ENCODE data around the gene ZDHHC21. TPM values are rescaled to one million over a fixed set of nuclear protein-coding genes. Genes with fewer than 3 reads are reported as not detected.

The ZDHHC21 gene
- polyA plus RNA-seq, 1 experiment = 3.2 TPM

DNA sequence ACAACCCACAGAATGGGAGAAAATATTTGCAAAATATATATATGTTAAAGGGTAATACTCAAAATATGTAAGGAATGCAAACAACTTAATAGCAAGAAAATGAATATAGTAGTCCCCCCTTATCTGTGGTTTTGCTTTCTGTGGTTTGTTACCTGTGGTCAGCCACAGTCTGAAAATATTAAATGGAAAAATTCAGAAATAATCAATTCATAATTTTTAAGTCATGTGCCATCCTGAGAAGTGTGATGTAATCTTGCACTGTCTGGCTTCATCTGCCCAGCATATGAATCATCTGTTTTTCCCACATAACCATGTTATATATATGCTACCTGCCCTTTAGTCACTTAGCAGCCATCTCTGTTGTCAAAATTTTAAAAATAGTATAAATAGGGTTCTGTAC, 17.6 kb upstream of the ZDHHC21 start:
- Histone ChIP-seq H3K36me3 (ENCODE audit: control insufficient read depth, insufficient read depth, low read length) (no peaks in the 10 kb centered on the region), H3K4me3 (ENCODE audit: low read depth, low read length) (no peak overlapping the region), H3K27me3 (ENCODE audit: control insufficient read depth, insufficient read depth, low read length) (no peaks in the 10 kb centered on the region)
- CTCF ChIA-PET = interaction anchor here (1.1 kb wide), 1 partner anchor 10 kb away, joined by 4 read pairs; no protein-coding TSS in a partner anchor
- POLR2A ChIA-PET = no interaction called here
- TF ChIP-seq, protein P1, sequence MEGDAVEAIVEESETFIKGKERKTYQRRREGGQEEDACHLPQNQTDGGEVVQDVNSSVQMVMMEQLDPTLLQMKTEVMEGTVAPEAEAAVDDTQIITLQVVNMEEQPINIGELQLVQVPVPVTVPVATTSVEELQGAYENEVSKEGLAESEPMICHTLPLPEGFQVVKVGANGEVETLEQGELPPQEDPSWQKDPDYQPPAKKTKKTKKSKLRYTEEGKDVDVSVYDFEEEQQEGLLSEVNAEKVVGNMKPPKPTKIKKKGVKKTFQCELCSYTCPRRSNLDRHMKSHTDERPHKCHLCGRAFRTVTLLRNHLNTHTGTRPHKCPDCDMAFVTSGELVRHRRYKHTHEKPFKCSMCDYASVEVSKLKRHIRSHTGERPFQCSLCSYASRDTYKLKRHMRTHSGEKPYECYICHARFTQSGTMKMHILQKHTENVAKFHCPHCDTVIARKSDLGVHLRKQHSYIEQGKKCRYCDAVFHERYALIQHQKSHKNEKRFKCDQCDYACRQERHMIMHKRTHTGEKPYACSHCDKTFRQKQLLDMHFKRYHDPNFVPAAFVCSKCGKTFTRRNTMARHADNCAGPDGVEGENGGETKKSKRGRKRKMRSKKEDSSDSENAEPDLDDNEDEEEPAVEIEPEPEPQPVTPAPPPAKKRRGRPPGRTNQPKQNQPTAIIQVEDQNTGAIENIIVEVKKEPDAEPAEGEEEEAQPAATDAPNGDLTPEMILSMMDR (IDR thresholded peaks at IDR 0.05; ENCODE audit: insufficient read depth, low read depth, low read length) = no peak
- no peak for DNase-seq (ENCODE audit: low read depth)

DNA sequence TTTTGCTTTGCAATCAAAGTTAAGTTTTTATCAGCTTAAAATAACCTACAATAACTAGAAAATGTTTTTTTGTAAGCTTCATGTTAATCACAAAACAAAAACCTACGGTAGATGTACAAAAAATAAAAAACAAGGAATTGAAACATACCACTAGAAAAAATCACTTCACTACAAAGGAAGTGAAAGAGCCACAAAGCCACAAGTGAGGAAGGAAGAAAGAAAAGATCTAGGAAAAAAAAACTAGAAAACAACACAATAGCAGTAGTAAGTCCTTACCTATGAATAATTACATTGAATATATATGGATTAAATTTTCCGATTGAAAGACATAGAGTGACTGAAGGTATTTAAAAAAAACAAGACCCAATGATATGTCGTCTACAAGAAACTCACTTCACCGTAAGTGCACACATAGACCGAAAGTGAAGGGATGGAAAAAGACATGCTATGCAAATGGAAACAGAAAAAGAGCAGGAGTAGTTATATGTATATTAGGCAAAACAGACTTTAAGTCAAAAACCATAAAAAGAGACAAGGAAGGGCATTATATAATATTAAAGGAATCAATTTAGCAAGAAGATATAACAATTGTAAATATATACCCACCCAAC, 13.4 kb upstream of the ZDHHC21 start:
- DNase-seq (ENCODE audit: low read depth) = no peak
- Histone ChIP-seq H3K36me3 (ENCODE audit: control insufficient read depth, insufficient read depth, low read length) (no peaks in the 10 kb centered on the region), H3K27me3 (ENCODE audit: control insufficient read depth, insufficient read depth, low read length) (0 out of 2 replicates have a peak, but pooled peaks cover 2% of the 10 kb centered on the region), H3K4me3 (ENCODE audit: low read depth, low read length) (no peak overlapping the region)
- POLR2A ChIA-PET = no interaction called here
- CTCF ChIA-PET = no interaction called here
- TF ChIP-seq, protein P1 (IDR thresholded peaks at IDR 0.05; ENCODE audit: insufficient read depth, low read depth, low read length) = no peak

DNA sequence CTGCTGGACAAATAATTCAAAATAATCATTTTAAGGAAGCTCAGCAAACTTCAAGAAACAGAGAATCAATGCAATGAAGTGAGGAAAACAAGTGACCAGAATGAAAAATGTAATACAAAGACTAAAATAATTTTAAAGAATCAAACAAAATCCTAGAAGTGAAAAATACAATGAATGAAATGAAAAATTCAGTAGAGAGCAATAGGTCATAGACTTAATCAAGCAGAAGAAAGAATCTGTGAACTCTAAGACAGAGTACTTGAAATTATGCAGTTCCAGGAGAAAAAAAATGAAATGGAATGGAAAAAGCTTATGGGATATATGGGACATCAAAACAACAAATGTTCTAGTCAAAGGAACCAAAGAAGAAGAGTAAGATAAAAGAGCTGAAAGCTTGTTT, 11.8 kb upstream of the ZDHHC21 start:
- TF ChIP-seq, protein P1 (IDR thresholded peaks at IDR 0.05; ENCODE audit: insufficient read depth, low read depth, low read length) = no peak
- 0 out of 2 replicates have a peak, but pooled peaks cover 2% of the 10 kb centered on the region for H3K27me3 ChIP-seq (ENCODE audit: control insufficient read depth, insufficient read depth, low read length)
- no peak for DNase-seq (ENCODE audit: low read depth)
- no peak overlapping the region for H3K4me3 ChIP-seq (ENCODE audit: low read depth, low read length)
- no peaks in the 10 kb centered on the region for H3K36me3 ChIP-seq (ENCODE audit: control insufficient read depth, insufficient read depth, low read length)
- ChIA-PET POLR2A (no interaction called here), CTCF (no interaction called here)

DNA sequence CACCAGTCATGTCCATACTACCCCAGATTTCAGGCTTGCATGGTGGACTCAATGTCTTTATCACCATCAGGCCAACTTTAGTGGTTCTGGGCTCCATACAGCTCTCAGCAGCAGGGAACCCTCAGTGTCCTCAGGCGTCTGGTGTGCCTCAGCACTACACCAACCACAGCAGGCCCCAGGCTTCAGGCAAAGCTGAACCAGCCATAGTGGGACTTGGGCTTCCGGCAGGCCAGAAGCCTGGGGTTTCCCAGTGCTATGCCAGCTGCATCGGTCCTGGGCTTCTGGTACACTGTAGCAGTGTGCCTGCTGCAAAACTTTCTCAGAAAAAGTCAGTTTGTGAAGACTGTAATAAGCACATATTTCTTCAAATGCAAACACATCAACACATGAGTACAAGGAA, 11.0 kb upstream of the ZDHHC21 start:
- no peak for DNase-seq (ENCODE audit: low read depth)
- H3K27me3 ChIP-seq (ENCODE audit: control insufficient read depth, insufficient read depth, low read length) = 0 out of 2 replicates have a peak, but pooled peaks cover 2% of the 10 kb centered on the region
- ChIA-PET POLR2A (no interaction called here), CTCF (no interaction called here)
- H3K4me3 ChIP-seq (ENCODE audit: low read depth, low read length) = no peak overlapping the region
- TF ChIP-seq, protein P1 (IDR thresholded peaks at IDR 0.05; ENCODE audit: insufficient read depth, low read depth, low read length) = no peak
- no peaks in the 10 kb centered on the region for H3K36me3 ChIP-seq (ENCODE audit: control insufficient read depth, insufficient read depth, low read length)

DNA sequence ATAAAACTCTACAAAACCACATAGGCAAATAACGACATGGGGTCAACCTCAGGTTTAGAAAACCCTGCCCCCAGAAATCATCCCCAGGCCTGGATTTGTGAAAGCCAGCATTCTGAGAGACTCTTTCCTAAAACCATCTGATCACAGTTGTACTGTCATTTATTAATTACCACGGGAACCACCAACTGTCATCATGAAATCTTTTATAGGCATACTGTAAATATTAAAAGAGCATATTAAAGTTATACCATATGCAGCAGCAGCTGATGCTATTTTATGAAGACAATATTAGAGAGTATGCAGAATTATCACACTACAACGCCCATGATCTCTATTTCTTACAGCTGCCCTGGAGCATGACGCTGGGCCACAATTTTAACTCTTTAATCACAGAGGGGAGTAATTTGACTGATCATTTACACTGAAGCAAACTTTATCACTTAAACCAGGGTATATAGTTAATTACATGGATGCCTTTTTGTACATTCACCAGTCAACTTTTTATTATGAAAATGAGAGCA, 9.0 kb upstream of the ZDHHC21 start:
- Histone ChIP-seq H3K27me3 (ENCODE audit: control insufficient read depth, insufficient read depth, low read length) (0 out of 2 replicates have a peak, but pooled peaks cover 2% of the 10 kb centered on the region), H3K36me3 (ENCODE audit: control insufficient read depth, insufficient read depth, low read length) (no peaks in the 10 kb centered on the region), H3K4me3 (ENCODE audit: low read depth, low read length) (no peak overlapping the region)
- no peak for DNase-seq (ENCODE audit: low read depth)
- TF ChIP-seq, protein P1 (IDR thresholded peaks at IDR 0.05; ENCODE audit: insufficient read depth, low read depth, low read length) = no peak
- ChIA-PET POLR2A (no interaction called here), CTCF (no interaction called here)
